DMS79 treated with DMSO at 0.1 percent for 48 hours (cell line): ENCODE measurements around the gene CRACDL.

Experiments used
- DNase-seq: peaks from one replicate; lab custom pipeline; 2025; lab: John Stamatoyannopoulos, UW

The CRACDL gene

DNA sequence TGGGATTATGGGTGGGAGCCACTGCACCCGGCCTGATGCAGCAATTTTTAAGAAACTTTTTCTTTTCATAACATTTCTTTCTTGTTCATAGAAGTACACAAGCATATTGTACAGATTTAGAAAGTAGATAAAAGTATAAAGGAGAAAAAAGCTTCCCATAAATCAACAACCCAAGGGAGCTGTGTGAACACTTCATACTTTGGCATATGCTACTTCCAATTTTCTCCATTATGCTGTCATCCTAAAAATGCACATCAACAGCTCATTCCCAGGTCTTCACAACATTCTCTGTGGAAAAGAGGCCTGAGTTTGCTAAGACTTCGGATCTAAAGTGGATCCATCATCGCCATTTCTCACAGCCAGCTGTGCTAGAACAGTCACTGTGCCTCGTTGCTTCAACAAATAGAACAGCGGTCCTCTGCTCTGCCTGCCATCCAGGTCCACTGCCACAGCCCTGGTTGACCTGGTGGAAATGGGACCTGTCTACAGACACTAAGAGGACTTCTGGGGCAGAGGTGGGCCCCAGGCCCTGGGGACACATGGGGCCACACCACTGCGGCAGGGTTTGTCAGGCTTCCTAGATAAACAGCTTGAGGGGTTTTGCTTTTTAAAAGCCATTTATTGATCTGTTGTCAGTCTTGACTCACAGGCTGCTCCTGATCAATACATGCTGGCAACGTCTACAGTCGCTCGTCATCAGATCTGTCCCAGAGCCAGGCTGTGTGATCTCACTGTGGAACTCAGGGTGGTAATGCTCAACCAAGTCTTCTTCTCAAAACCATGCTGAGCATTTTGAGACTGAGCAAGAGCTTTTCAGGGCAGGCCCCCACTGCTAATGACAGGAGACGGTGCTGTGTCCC lies 132.4 kb downstream of the CRACDL start:
- DNase-seq: no peak

DNA sequence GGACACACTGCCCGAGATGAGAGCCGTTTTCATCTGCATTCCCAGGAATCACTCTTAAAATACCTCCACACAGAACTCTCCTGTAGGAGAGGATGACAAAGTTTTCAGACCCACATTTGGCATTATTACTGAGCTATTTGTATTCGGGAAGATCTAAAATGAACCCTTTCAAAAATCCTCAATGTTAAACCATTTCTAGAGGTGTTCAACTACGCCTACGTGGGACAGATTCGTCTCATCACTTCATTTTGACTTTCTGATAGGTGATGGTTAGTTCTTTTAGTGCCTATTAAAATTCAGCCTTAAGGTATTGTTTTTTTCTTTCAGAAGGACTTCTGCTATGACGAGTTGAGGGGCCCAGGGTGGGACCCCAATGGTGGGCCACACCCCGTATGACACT lies 133.7 kb downstream of the CRACDL start:
- DNase-seq: no peak

DNA sequence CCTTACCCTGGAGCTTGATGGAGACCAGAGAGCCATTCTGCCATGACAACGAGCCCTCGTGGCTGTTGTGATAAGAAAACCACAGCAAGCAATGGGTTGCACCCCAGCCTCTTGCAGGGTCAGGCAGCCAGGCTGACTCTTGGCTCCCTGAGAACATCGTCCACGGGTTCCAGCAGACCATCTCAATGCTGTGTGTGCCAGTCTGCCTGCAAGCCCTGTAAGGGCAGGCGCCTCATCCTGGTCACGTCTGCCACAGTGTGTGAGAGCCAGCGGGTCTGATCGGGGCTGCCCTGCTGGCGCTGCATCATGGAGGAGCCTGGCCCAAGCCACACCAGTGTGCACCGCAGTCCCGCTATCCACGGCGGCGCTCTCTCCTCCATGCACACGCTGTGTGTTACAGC lies 134.1 kb downstream of the CRACDL start:
- no peak for DNase-seq

DNA sequence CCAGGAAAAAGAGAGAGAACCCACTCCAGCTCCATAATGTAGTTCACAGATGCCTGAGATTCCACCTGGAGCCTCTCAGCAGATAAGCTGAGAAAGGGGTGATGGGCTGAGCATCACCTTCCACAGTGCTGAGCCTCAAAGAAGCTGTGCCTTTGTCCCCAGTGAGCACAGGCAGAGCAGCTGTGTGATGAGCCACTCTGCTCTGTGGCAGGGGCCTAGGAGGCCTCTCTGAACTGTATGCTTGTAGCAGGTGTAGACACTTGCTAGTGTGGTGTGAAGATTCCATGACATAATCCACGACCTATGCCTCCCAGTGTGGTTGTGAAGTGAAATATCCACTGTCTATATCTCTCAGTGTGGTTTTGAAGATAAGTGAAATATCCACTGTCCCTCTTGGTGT lies 134.7 kb downstream of the CRACDL start:
- no peak for DNase-seq

DNA sequence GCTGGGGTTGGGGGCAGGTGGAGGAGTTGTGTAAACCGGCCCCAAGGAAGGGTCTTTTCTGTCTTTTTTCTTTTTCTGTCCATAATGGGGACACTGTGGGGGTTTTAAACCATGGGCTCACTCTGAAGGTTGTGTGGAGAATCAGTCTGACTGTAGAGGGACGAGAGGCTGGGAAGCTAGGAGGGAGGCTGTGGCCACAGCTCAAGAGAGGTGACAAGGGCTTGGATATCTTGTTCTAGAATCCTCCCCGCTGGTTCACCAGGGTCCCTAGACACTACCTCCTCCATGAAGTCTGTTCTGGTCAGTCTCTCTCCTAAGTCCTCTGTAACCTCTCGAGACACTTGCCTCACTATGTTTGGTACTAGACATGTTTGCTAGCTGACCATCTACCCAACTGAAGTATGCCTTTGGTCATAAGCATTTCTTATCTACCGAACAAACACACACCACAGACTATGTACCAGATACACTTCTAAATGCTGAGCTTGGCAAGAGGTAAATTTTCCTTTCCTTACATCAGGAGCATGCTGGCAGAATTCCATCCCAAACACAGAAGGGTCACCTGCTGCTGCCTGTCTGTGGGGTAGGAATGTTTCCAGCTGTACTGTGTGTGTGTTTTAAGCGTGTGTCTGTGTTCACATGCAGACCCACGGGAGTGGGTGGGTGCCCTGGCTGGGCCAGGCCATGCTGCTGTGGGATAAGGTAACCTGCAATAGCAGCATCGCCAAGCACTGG lies 135.5 kb downstream of the CRACDL start:
- DNase-seq: no peak

DNA sequence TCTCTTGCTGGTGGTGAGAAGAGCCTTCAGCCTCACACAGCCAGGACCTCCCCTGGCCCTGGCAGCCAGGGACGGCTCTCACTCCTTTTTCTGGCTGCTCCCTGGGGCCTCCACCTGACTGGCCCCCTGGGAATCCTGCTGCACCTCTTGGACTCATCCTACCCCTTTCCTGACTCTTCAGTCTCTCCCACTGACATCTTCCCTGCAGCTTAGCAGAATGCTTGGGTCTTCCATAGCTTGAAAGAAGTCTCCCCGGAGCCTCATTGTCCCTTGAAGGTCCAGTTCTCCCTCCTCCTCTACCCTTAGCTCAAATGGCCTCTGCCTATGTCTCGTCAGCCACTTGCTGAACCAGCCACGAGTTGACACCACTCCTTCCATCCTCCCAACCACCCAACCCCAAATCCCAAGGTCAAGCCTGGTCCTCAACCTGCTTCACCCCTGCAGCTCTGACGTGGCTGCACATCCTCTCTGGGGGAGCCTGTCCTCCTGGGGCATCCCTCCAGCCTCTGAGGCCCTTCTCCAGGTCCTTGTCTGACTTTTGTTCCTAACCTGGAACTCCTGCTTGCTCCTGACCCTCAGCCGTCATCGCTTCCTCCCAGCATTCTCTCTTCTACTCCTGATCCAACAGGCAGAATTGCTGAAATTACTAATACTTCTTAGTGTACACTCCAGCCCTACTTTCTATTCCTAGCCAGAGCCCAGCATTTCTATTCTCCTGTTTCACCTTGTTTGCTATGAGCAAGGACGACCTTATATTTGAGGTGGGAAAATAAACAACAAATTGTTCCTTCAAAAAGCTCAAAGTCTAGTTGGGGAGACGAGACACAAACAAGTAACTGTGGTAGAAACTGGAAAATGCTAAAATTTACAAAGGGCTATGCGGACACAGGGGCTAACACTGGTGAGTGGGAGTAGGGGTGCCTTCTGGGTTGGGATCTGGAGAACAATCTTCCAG lies 136.4 kb downstream of the CRACDL start:
- DNase-seq: no peak

DNA sequence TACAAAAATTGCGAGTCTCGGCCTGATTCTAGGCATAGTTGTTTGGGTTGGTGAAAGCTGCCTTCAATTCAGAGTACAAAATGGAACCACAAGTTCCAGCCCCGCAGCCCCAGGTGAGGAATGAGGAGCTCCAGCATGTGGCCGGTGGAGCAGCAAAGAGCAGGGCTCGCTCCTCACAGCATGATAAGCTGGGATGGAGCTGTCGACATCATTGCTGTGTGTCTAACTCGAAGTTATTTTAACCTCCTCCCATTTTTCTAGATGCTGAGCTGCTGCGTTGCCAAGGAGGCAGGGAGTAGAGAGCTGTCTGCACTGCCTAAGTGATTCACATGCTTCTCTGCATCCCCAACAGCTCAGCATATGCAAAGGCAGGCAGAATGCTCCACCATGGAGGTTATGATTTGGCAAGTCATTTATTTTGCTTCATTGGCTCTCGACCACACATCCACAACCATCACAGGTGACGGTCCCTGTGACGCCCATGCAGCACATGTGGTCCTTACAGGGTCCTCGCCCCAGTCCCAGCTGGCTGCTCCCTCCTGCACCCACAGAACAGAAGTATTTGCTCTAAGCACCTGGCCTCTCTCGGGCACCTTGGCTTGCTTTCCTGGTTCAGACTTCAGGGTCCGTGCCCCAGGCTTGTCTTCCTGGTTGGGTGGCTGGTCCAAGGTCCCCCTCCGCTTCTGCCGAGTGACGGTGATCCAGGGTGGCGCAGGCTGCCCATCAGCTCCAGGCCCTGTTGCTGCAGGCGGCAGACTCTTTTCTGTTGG lies 139.1 kb downstream of the CRACDL start:
- no peak for DNase-seq

DNA sequence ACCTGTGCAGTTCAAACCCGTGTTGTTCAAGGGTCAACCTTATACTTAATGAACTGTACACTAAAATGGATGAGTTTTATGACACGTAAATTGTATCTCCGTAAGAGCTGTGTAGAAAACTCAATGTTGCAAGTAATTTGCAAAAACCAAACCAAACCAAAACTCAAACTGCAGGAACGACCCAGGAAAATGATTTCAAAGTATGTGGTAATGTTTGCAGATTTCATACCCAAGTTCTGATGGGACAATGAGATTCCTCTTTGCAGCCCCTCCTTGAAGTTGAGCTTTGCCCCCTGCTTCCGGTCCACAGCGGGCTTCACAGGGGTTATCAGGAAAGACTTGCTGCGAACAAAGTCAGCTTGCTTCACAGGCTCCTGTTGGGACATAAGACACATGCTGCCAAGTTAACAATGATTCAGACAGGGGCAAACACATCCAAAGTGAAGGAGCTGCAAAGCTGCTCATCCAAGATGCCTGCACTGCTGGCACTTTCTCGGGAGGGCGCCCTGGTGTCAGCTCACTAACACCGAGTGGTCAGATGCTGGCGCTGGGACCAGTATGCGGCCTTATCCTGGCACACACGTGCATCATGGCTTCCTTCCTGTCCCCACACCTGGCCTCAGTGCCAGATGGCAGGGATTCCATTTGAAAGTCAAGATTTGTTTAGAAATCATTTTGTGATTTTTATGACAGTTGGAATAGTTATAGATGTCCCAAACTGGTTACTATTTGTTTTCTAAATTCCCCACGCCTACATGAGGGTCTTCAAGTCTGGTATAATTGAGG lies 139.9 kb downstream of the CRACDL start:
- no peak for DNase-seq

DNA sequence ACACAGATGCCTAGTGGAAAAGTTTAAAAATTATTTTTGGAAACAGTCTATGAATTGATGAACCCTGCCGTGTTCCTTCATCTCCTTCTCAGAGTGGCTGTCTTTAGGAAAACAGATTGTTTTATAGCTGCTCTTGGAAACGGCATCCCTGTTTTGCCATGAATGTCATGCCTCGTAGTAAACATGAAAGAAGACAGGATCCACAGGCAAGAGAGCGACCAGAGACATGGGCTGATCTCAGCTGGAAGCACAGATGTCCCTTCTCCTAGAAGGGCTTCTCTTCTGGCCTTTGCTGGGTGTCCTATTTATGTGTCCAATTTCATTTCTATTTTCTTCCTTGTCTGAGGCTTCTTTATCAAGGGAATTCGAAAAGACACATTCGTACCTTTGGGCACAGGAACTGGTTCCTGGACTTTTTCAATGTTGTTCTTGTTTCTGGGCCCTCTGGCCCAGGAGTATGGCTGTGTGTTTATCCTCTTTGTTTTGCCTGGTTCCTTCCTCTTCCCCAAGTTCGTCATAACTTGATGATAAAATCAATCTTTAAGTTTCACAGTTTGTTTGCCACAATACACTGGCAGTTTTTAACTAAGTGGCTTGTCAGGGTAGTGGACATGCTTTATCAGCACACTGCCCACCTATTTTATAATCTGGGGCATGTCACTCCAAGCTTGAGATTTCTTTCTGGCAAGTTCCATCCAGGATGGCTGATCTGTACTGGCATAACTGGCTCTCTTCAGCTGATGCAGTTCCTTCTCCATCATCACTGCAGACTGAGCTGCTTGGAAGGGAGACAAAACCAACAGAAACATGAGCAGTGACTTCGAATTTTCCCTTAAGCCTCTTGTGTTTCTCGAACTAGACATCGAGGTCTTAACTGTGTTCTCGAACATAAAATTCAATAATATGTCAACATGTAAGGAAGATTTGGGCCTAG lies 141.9 kb downstream of the CRACDL start:
- DNase-seq: no peak

DNA sequence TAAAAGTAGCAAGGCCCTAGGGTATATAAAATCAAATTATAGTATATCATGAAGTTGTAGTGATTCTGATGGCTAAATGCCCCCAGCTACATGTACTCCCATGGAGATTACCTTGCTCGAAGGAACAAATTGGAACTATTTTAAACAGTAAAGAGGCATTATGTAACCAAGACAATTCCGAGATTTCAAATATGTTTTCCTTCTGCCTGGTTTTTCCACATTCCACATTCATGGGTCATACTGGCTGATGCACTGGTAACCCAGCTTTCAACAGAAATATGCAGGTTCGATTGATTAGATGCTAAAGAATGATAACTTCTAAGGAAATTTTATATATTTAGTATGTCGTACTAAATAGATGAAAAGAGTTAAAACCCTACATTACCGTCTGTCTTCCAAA lies 142.8 kb downstream of the CRACDL start:
- no peak for DNase-seq

DNA sequence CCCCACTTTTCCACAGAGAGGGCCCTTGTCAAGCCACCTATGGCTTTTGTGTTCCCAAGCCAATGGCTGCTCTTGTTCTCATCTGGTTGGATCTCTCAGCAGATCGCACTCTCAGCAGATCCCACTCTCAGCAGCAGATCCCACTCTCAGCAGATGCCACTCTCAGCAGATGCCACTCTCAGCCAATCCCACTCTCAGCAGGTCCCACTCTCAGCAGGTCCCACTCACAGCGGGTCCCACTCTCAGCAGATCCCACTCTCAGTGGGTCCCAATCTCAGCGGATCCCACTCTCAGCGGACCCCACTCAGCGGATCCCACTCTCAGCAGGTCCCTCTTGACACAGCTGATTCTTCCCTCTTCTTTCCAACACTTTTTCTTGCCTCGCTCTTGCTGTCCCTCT lies 145.8 kb downstream of the CRACDL start:
- DNase-seq: no peak

DNA sequence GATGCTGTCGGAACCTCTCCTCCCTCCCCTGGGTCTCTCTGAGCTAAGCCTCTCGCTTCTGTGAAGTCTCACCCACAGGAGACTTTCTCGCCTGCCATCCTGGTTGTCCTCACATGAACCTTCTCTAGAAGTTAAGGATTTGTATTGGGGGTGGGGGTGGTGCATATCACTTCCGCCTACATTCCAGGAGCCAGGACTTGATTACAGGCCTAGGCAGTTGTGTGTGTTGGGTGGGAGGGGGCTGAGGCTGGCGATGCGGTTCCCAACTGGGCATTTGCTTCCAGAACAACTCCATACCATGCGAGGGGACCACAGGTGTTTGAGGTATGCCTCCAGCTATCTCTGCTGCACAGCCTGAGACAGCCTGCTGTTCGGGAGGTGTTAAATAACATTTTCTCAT lies 148.3 kb downstream of the CRACDL start:
- DNase-seq: no peak

DNA sequence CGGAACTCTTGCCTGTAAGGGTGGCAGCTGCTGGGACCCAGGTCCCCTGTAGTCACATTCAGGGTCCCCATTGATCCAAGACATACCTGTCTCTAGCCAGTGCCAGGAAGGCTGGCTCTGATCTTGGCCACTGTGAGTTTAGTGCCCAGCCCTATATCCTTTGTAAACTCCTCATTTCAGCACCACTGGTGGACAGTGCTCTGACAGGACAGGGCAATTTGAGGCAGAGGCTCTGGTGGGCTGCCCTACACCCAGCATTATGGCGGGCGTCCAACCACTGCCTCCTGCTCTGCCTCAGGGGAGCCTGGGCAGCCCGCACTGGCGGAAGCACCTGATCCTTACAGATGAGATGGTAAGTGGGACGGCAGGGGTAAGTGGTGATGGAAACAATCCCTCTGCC lies 149.8 kb downstream of the CRACDL start:
- DNase-seq: no peak

DNA sequence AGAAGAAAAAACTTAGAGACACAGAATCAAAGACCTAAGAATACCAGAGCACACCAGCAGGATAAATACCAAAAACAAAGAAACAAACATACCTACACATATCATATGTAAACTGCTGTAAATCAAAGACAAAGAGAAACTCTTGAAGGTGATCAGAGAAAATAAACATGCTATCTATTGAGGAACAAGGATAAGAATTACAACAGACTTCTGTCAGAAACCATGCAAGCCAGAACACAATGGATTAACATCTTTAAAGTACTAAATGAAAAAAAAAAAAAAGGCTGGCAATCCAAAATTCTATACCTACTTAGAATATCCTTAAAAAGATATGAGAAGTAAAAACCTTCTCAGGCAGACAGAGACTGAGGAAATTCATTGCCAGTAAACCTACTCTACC lies 153.5 kb downstream of the CRACDL start:
- DNase-seq: no peak

DNA sequence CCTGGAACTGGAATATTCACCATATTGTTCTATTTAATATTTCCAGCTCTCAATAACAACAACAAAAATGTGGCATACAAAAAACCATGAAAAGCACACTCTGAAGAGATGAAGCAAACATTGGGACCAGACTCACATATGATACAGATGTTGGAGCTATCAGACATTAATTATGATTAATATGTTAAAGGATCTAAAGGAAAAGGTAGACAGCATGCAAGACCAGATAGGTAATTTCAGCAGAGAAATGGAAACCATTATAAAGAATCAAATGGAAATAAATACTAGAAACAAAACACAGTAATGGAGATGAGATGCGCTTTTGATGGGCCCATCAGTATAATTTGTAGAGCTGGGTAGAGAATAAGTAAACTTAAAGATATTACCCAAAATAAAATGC lies 154.2 kb downstream of the CRACDL start:
- no peak for DNase-seq

DNA sequence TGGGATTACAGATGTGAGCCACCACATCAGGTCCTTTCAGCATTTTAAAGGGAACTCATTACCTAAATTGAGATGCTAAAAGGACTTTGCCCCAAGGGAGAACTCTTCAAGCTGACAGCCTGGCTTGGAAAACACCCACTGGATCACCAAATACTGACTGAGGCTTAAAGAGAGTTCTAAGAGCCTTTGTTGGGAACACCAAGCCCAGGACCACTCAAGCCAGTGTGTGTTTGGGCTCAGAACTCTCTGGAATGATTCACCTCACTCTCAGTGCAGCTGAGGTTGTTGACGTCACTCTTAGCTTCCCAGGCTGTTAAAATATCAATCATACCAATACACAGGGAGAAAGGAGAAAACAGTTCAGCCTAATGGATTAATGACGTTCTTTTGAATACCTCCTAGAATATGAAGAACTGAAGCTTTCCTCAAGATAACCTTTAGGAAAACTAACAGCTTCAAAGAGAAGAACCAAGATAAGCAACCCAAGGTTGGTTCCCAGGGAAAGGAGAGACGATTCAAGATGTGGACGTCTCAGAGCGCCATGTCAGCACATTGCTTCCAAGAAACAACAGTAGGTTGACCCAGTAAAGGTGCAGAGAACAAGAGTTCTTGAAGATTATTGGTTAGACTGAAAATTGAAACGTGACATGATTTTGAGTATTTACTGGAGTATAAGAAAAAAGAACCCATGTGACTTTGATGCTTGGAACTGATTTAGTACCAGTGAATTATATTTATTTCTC lies 157.1 kb downstream of the CRACDL start:
- no peak for DNase-seq

DNA sequence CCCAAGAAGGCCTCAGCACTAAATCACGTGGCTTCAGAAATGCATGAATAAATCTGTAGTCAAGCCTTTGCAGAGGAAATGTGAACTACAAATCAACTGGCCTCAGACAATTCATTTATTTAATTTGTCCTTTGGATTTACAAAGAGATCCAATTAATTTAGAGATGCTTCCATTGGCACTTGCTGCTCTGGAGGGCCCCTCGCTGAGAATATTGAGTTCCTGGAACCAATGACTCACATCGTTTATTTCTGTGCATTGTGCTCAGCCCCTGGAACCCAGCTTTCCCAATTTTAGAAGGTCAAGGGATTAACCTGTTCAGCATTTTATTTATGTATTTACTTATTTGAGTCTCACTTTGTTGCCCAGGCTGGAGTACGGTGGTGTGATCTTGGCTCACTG lies 157.9 kb downstream of the CRACDL start:
- no peak for DNase-seq

DNA sequence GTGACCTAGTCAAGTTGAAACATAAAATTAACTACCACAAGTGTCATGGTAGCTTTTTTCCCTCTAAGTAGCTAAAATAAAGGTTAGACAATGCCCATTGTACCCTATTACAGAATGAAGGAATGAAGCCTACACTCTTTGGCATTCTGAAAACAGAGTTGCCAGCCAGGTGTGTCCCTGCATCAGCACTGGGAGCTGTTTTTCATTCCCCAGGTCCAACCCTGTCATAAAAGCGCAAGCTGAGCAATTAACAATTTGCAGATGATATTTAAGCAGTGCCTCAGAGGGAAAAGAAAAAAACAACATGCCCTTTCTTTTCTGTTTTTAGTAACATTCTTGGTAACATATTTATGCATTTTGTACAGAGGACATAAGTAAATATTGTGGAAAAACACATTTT lies 158.3 kb downstream of the CRACDL start:
- no peak for DNase-seq

DNA sequence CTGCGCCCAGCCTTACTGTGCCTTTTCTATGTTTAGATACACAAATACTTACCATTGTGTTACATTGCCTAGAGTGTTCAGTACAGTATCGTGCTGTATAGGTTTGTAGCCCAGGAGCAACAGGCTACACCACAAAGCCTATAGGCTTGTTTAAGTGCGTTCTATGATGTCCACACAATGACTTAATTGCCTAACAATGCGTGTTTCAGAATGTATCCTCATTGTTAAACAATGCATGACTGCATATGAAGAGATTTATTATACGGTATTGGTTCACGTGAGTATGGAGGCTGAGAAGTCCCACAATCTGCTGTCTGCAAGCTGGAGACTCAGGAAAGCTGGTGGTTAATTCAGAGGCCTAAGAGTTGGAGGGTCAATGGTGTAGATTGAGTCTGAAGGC lies 158.9 kb downstream of the CRACDL start:
- DNase-seq: no peak
